HL-60 (cell line): ENCODE data around the gene SORCS2.

Experiments
- DNase-seq, 2 experiments: peaks; one replicate each; pipeline ENCODE4 v3.0.0-alpha.2; 2010 to 2020; ENCODE audit warnings: low read depth in 1 of 2, low spot score in 1 of 2
- H3K27ac ChIP-seq: fragments of 250-450 bp; sonication (Bioruptor Pico); replicated peaks from 2 replicates; pipeline ENCODE4 v1.5.1; 2020; ENCODE audit warnings: mild to moderate bottlenecking, moderate library complexity
- H3K27me3 ChIP-seq: fragments of 250-450 bp; sonication (Bioruptor Pico); 2 replicates; pipeline ENCODE4 v1.5.1; 2021; ENCODE audit warnings: mild to moderate bottlenecking, moderate library complexity; ENCODE audit not compliant: insufficient read depth, poor library complexity, severe bottlenecking
- H3K4me3 ChIP-seq: replicated peaks from 2 replicates; pipeline ENCODE4 v1.5.1; 2011; ENCODE audit warnings: mild to moderate bottlenecking, control low read depth, low read length; ENCODE audit not compliant: insufficient read depth
- GABPA ChIP-seq: IDR thresholded peaks from 2 replicates; pipeline ENCODE4 v1.6.1; 2012; ENCODE audit warnings: low read depth
- POLR2AphosphoS5 ChIP-seq: IDR thresholded peaks from 2 replicates; pipeline ENCODE4 v1.6.1; 2012; ENCODE audit warnings: low read depth
- SPI1 ChIP-seq: IDR thresholded peaks from 2 replicates; pipeline ENCODE4 v1.6.1; 2012; ENCODE audit warnings: low read depth, mild to moderate bottlenecking, borderline replicate concordance
- TF ChIP-seq, protein P1 (sequence below): IDR thresholded peaks from one replicate; pipeline ENCODE4 v1.5.1; 2011; ENCODE audit warnings: low read length, control low read depth, inconsistent platforms; ENCODE audit not compliant: insufficient read depth
- TF ChIP-seq, protein P2 (sequence below): IDR thresholded peaks from 2 replicates; pipeline ENCODE4 v1.6.1; 2012; ENCODE audit warnings: low read depth; ENCODE audit not compliant: insufficient replicate concordance

SORCS2 gene

DNA sequence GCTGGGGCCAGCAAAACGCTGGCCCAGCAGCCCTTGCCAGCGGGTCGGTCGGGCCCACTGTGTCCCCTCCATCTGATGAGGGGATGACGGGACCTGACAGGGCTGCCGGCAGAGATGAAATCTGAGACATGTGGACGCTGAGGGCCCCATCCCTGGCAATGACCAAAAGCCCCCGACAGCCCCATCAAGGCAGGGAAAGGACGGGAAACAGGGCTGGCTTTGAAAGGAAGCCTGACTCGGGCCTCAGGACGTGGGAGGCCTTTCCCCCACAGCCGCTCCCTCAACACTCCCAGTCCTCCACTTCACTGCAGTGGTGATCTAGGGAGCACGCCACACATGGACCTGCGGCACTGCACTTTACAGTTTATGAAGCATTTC, 544.9 kb downstream of the SORCS2 start:
- TF ChIP-seq POLR2AphosphoS5, result no peak
- TF ChIP-seq SPI1, result no peak
- TF ChIP-seq, protein P1, sequence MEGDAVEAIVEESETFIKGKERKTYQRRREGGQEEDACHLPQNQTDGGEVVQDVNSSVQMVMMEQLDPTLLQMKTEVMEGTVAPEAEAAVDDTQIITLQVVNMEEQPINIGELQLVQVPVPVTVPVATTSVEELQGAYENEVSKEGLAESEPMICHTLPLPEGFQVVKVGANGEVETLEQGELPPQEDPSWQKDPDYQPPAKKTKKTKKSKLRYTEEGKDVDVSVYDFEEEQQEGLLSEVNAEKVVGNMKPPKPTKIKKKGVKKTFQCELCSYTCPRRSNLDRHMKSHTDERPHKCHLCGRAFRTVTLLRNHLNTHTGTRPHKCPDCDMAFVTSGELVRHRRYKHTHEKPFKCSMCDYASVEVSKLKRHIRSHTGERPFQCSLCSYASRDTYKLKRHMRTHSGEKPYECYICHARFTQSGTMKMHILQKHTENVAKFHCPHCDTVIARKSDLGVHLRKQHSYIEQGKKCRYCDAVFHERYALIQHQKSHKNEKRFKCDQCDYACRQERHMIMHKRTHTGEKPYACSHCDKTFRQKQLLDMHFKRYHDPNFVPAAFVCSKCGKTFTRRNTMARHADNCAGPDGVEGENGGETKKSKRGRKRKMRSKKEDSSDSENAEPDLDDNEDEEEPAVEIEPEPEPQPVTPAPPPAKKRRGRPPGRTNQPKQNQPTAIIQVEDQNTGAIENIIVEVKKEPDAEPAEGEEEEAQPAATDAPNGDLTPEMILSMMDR, result no peak

DNA sequence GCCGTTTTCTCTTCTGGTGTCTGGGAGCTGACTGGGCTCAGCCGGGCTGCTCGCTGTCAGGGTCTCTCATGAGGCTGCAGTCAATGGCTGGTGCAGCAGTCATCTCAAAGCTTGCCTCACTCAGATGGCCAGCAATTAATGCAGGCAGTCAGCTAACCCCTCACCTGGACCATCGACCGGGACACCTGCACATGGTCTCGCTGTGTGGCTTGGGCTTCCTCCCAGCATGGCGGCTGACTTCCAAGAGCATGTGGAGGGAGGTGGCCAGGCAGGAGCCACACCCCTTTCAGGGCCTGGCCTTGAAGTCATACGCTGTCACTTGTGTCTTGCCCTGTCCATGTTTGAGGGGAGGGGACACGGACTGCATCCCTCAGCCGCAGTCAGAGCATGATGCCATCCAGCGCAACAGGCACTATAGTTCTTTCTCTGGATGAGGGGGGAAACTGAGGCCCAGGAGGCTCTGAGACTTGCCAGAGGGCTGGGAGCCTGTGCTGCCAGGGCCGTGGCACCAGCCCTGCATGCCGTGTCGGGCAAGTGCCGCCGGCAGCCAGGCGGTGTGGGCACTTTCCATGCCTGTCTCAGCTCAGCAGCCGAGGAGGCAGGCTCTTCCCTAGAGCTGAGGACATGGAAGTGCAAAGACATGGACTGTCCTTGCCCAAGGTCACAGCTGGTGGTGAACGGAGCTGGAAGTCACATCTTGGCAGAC, 545.6 kb downstream of the SORCS2 start:
- TF ChIP-seq, protein P1, result no peak
- no peak for TF ChIP-seq POLR2AphosphoS5
- H3K27me3 ChIP-seq, result no peaks in the 10 kb centered on the region
- no peak overlapping the region for H3K27ac ChIP-seq
- no peak overlapping the region for H3K4me3 ChIP-seq
- no peak for DNase-seq

More for the DNA sequence above, 544.9 kb downstream of the SORCS2 start:
- Histone ChIP-seq H3K4me3 (no peak overlapping the region), H3K27ac (no peak overlapping the region), H3K27me3 (no peaks in the 10 kb centered on the region)
- no peak for DNase-seq

DNA sequence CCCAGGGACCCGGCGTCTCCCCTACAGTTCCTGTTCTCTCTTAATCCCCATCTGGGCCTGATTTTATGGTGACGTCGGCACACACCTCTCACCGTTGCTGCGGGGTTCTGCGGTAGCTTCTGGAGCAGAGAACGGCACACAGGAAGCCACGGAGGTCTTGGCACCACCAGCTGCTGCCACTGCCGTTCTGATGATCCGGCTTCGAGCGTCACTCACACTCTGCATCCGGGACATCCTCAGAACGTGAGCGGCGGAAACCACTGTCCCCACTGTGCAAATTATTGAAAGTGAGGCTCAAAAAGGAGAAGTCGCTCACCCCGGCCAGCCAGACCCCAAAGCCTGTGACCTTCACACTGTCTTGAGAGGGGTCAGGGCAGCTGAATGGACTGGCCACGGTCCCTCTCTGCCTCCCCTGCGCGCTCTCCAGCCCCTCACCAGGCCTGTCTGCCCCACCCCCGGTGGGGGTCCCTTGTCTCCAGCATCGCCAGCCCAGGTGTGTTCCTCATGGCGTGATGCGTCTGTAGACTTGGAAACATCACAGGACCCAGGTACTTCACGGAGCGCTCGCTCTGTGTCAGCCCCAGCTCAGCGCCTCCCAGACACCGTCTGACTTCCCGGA, 546.2 kb downstream of the SORCS2 start:
- no peak for TF ChIP-seq SPI1
- TF ChIP-seq, protein P2, sequence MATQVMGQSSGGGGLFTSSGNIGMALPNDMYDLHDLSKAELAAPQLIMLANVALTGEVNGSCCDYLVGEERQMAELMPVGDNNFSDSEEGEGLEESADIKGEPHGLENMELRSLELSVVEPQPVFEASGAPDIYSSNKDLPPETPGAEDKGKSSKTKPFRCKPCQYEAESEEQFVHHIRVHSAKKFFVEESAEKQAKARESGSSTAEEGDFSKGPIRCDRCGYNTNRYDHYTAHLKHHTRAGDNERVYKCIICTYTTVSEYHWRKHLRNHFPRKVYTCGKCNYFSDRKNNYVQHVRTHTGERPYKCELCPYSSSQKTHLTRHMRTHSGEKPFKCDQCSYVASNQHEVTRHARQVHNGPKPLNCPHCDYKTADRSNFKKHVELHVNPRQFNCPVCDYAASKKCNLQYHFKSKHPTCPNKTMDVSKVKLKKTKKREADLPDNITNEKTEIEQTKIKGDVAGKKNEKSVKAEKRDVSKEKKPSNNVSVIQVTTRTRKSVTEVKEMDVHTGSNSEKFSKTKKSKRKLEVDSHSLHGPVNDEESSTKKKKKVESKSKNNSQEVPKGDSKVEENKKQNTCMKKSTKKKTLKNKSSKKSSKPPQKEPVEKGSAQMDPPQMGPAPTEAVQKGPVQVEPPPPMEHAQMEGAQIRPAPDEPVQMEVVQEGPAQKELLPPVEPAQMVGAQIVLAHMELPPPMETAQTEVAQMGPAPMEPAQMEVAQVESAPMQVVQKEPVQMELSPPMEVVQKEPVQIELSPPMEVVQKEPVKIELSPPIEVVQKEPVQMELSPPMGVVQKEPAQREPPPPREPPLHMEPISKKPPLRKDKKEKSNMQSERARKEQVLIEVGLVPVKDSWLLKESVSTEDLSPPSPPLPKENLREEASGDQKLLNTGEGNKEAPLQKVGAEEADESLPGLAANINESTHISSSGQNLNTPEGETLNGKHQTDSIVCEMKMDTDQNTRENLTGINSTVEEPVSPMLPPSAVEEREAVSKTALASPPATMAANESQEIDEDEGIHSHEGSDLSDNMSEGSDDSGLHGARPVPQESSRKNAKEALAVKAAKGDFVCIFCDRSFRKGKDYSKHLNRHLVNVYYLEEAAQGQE, result no peak
- no peak for TF ChIP-seq GABPA
- TF ChIP-seq POLR2AphosphoS5, result no peak
- TF ChIP-seq, protein P1, result no peak
- Histone ChIP-seq H3K27ac (no peak overlapping the region), H3K27me3 (no peaks in the 10 kb centered on the region), H3K4me3 (no peak overlapping the region)
- DNase-seq, result no peak

DNA sequence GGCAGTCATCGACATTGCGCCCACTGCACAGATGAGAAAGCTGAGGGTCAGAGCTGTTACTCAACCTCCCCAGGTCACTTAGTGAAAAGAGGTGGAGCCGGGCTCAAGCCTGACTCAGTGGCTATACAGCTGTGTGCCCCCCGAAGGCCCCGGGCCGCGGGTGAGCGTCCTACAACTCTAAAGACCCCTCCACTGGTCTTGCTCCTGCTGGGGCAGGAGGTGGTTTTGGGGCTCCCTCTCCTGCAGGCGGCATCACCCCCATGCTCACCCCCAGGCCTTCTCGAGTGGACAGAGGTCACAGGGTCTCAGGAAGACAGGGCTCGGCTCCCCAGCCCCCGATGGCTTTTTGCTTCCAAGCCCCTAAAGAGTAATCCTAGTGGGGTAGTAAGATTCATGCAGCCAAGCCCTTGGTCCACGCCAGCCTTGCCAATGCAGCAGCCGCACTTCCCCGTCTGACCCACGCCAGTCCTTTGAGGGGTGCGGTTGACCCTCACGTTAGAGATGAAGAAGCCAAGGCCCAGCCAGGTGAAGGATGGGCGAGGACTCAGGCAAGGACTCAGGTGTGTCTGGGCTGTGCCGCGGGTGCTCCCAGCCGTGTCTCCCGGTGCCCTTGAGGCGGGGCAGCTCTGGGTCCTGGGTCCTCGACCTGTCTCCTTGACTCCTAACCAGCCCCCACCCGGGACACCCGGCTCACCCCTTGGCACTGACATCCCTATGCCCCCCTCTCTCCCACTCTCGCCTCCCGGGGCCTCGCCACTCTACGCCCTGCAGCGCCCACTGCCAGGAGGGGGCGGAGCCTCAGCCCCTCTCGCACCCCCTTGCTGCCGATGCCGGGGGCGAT, 547.0 kb downstream of the SORCS2 start:
- TF ChIP-seq, protein P1, result no peak
- TF ChIP-seq SPI1 (no peak), POLR2AphosphoS5 (no peak), GABPA (no peak)
- TF ChIP-seq, protein P2, result no peak
- Histone ChIP-seq H3K27me3 (no peaks in the 10 kb centered on the region), H3K4me3 (no peak overlapping the region), H3K27ac (no peak overlapping the region)
- DNase-seq, result no peak
